Measurements from ENCODE around the gene GRM4.

GRM4 gene

GRCh38 chr6:33980176-33981175, 165.4 kb downstream of the GRM4 start:
- no peak for DNase-seq (ENCODE audit: low read depth in 2 of 2)

- DNase-seq (ENCODE audit: low read depth in 2 of 2) = no peak
Observed at GRCh38 chr6:33979750-33980149, 166.1 kb downstream of the GRM4 start.

- DNase-seq (ENCODE audit: low read depth in 2 of 2) = no peak
Observed at GRCh38 chr6:33978412-33979150, 167.3 kb downstream of the GRM4 start.

GRCh38 chr6:33977606-33978411, 168.1 kb downstream of the GRM4 start:
- no peak for DNase-seq (ENCODE audit: low read depth in 2 of 2)

GRCh38 chr6:33976437-33977360, 169.2 kb downstream of the GRM4 start:
- DNase-seq (ENCODE audit: low read depth in 2 of 2) = no peak

GRCh38 chr6:33975661-33976436, 170.0 kb downstream of the GRM4 start:
- no peak for DNase-seq (ENCODE audit: low read depth in 2 of 2)

GRCh38 chr6:33974471-33974870, 171.4 kb downstream of the GRM4 start:
- no peak for DNase-seq (ENCODE audit: low read depth in 2 of 2)

- no peak for DNase-seq (ENCODE audit: low read depth in 2 of 2)
Observed at GRCh38 chr6:33974030-33974429, 171.9 kb downstream of the GRM4 start.

- no peak for DNase-seq (ENCODE audit: low read depth in 2 of 2)
Observed at GRCh38 chr6:33971580-33971979, 174.3 kb downstream of the GRM4 start.
